C1 segment of cervical spinal cord (tissue), 14 donors: ENCODE data around the gene EPHA10.

Source experiments
- DNase-seq, 14 donors: peaks; one replicate each; lab custom pipeline; 2025; lab: John Stamatoyannopoulos, UW

The EPHA10 gene

GRCh38 chr1:37764888-37765441, at the start of gene EPHA10:
Gene EPHA10, minus strand, starts transcription at chr1:37765120. Its CDS starts 54 bp downstream, at chr1:37765066.
- no peak for DNase-seq

GRCh38 chr1:37814252-37814651, 49.3 kb upstream of the EPHA10 start:
- DNase-seq, result peak in 3 of 14 donors; percentile 5 to 18 (median 11)

GRCh38 chr1:37813529-37814145, 48.7 kb upstream of the EPHA10 start:
- DNase-seq, result no peak

- peak in 9 of 14 donors; percentile 8 to 58 (median 17) for DNase-seq
Measured at GRCh38 chr1:37811027-37811655, 46.2 kb upstream of the EPHA10 start.

GRCh38 chr1:37809942-37810341, 45.0 kb upstream of the EPHA10 start:
- no peak for DNase-seq

- peak; percentile 43 to 92 (median 79) for DNase-seq
Measured at GRCh38 chr1:37808369-37809319, 43.7 kb upstream of the EPHA10 start.

- DNase-seq, result peak; percentile 50 to 95 (median 88)
Measured at GRCh38 chr1:37807555-37808368, 42.8 kb upstream of the EPHA10 start, which contains the start of the genes C1orf122 and YRDC. Gene C1orf122, plus strand, starts transcription at chr1:37807790. Its CDS starts 615 bp downstream, at chr1:37808405. Gene YRDC, minus strand, starts transcription at chr1:37808208. Its CDS starts 28 bp downstream, at chr1:37808180.

- no peak for DNase-seq
Measured at GRCh38 chr1:37807220-37807554, 42.3 kb upstream of the EPHA10 start.

GRCh38 chr1:37802439-37802838, 37.5 kb upstream of the EPHA10 start:
- DNase-seq, result no peak

GRCh38 chr1:37797750-37798345, 32.9 kb upstream of the EPHA10 start:
- DNase-seq, result no peak

GRCh38 chr1:37795340-37796125, 30.6 kb upstream of the EPHA10 start:
- DNase-seq, result peak in 3 of 14 donors; percentile 19 to 34 (median 22)

- DNase-seq, result peak in 1 of 14 donors; percentile 5
Measured at GRCh38 chr1:37794372-37795339, 29.7 kb upstream of the EPHA10 start.

- DNase-seq, result peak in 4 of 14 donors; percentile 13 to 69 (median 40)
Measured at GRCh38 chr1:37793773-37794371, 29.0 kb upstream of the EPHA10 start, which contains the start of gene MANEAL. Gene MANEAL, plus strand, starts transcription at chr1:37793847. Its CDS starts 336 bp downstream, at chr1:37794183.

- DNase-seq, result no peak
Measured at GRCh38 chr1:37792943-37793686, 28.2 kb upstream of the EPHA10 start.

- DNase-seq, result no peak
Measured at GRCh38 chr1:37782491-37782890, 17.6 kb upstream of the EPHA10 start.

GRCh38 chr1:37778654-37779053, 13.7 kb upstream of the EPHA10 start:
- no peak for DNase-seq

- DNase-seq, result no peak
Measured at GRCh38 chr1:37776946-37777516, 12.1 kb upstream of the EPHA10 start.
